HL-60 (cell line): ENCODE data around the gene ABCG2.
"Not testable (repeated sequence)": the region's sequence is repeated elsewhere in the genome, so short reads cannot be mapped to it uniquely, and the experiment has no call there.

Source experiments
- DNase-seq, 2 experiments: peaks; one replicate each; pipeline ENCODE4 v3.0.0-alpha.2; 2010 to 2020; ENCODE audit warnings: low read depth in 1 of 2, low spot score in 1 of 2
- H3K27ac ChIP-seq: fragments of 250-450 bp; sonication (Bioruptor Pico); replicated peaks from 2 replicates; pipeline ENCODE4 v1.5.1; 2020; ENCODE audit warnings: mild to moderate bottlenecking, moderate library complexity
- H3K27me3 ChIP-seq: fragments of 250-450 bp; sonication (Bioruptor Pico); 2 replicates; pipeline ENCODE4 v1.5.1; 2021; ENCODE audit warnings: mild to moderate bottlenecking, moderate library complexity; ENCODE audit not compliant: insufficient read depth, poor library complexity, severe bottlenecking
- H3K4me3 ChIP-seq: replicated peaks from 2 replicates; pipeline ENCODE4 v1.5.1; 2011; ENCODE audit warnings: mild to moderate bottlenecking, control low read depth, low read length; ENCODE audit not compliant: insufficient read depth
- GABPA ChIP-seq: IDR thresholded peaks from 2 replicates; pipeline ENCODE4 v1.6.1; 2012; ENCODE audit warnings: low read depth
- POLR2AphosphoS5 ChIP-seq: IDR thresholded peaks from 2 replicates; pipeline ENCODE4 v1.6.1; 2012; ENCODE audit warnings: low read depth
- SPI1 ChIP-seq: IDR thresholded peaks from 2 replicates; pipeline ENCODE4 v1.6.1; 2012; ENCODE audit warnings: low read depth, mild to moderate bottlenecking, borderline replicate concordance
- TF ChIP-seq, protein P1 (sequence below): IDR thresholded peaks from one replicate; pipeline ENCODE4 v1.5.1; 2011; ENCODE audit warnings: low read length, control low read depth, inconsistent platforms; ENCODE audit not compliant: insufficient read depth
- TF ChIP-seq, protein P2 (sequence below): IDR thresholded peaks from 2 replicates; pipeline ENCODE4 v1.6.1; 2012; ENCODE audit warnings: low read depth; ENCODE audit not compliant: insufficient replicate concordance

The ABCG2 gene

GRCh38 chr4:88134111-88134510 lies 24.3 kb downstream of the ABCG2 start:
- H3K27me3 ChIP-seq = no peaks in the 10 kb centered on the region
- no peak for DNase-seq
- TF ChIP-seq SPI1 (no peak), POLR2AphosphoS5 (no peak), GABPA (no peak)
- TF ChIP-seq, protein P1, sequence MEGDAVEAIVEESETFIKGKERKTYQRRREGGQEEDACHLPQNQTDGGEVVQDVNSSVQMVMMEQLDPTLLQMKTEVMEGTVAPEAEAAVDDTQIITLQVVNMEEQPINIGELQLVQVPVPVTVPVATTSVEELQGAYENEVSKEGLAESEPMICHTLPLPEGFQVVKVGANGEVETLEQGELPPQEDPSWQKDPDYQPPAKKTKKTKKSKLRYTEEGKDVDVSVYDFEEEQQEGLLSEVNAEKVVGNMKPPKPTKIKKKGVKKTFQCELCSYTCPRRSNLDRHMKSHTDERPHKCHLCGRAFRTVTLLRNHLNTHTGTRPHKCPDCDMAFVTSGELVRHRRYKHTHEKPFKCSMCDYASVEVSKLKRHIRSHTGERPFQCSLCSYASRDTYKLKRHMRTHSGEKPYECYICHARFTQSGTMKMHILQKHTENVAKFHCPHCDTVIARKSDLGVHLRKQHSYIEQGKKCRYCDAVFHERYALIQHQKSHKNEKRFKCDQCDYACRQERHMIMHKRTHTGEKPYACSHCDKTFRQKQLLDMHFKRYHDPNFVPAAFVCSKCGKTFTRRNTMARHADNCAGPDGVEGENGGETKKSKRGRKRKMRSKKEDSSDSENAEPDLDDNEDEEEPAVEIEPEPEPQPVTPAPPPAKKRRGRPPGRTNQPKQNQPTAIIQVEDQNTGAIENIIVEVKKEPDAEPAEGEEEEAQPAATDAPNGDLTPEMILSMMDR = no peak
- TF ChIP-seq, protein P2, sequence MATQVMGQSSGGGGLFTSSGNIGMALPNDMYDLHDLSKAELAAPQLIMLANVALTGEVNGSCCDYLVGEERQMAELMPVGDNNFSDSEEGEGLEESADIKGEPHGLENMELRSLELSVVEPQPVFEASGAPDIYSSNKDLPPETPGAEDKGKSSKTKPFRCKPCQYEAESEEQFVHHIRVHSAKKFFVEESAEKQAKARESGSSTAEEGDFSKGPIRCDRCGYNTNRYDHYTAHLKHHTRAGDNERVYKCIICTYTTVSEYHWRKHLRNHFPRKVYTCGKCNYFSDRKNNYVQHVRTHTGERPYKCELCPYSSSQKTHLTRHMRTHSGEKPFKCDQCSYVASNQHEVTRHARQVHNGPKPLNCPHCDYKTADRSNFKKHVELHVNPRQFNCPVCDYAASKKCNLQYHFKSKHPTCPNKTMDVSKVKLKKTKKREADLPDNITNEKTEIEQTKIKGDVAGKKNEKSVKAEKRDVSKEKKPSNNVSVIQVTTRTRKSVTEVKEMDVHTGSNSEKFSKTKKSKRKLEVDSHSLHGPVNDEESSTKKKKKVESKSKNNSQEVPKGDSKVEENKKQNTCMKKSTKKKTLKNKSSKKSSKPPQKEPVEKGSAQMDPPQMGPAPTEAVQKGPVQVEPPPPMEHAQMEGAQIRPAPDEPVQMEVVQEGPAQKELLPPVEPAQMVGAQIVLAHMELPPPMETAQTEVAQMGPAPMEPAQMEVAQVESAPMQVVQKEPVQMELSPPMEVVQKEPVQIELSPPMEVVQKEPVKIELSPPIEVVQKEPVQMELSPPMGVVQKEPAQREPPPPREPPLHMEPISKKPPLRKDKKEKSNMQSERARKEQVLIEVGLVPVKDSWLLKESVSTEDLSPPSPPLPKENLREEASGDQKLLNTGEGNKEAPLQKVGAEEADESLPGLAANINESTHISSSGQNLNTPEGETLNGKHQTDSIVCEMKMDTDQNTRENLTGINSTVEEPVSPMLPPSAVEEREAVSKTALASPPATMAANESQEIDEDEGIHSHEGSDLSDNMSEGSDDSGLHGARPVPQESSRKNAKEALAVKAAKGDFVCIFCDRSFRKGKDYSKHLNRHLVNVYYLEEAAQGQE = no peak
- H3K4me3 ChIP-seq = no peak overlapping the region
- H3K27ac ChIP-seq = no peak overlapping the region

DNA sequence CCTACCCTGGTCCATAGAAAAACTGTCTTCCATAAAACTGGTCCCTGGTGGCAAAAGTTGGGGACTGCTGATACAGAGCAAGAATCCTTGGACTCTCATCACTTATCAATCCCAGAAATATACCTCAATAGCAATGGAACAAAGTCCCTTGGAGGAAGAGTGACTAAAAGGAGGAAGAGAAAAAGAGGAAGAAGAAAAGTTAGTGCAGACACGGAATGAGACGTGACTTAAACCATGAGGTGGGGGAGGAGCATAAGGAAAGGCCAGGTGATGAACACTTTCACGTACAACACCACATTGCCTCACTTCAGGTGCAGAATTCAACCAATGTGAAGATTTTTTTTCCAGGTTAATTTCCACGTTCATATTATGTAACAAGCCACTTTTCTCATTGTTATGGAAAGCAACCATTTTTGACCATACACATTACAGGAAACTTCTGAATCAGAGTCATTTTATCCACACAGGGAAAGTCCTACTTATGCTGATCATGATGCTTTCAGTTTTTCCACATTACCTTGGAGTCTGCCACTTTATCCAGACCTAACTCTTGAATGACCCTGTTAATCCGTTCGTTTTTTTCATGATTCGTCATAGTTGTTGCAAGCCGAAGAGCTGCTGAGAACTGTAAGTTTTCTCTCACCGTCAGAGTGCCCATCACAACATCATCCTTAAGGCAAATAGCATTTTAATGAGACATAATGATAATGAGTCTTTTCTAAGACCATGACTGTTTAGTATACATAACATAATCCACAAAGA lies 27.7 kb downstream of the ABCG2 start:
- no peak overlapping the region for H3K4me3 ChIP-seq
- DNase-seq = peak in 1 of 2 experiments; percentile 30

GRCh38 chr4:88130003-88130402 lies 28.4 kb downstream of the ABCG2 start:
- TF ChIP-seq, protein P1 = no peak
- no peak for TF ChIP-seq SPI1
- TF ChIP-seq, protein P2 = no peak
- H3K27ac ChIP-seq = no peak overlapping the region
- no peak for DNase-seq

More for the DNA sequence above, 27.7 kb downstream of the ABCG2 start:
- H3K27ac ChIP-seq = no peak overlapping the region
- TF ChIP-seq GABPA (no peak), SPI1 (peak; percentile 93)
- TF ChIP-seq, protein P2 = no peak
- no peaks in the 10 kb centered on the region for H3K27me3 ChIP-seq

GRCh38 chr4:88122260-88122659 lies 36.2 kb downstream of the ABCG2 start:
- H3K27me3 ChIP-seq, H3K27ac ChIP-seq, H3K4me3 ChIP-seq, DNase-seq: not testable (repeated sequence)

More at GRCh38 chr4:88130003-88130402, 28.4 kb downstream of the ABCG2 start:
- no peaks in the 10 kb centered on the region for H3K27me3 ChIP-seq
- no peak overlapping the region for H3K4me3 ChIP-seq
